Measurements from ENCODE around the gene CFAP299. TPM values are rescaled to one million over a fixed set of nuclear protein-coding genes. Genes with fewer than 3 reads are reported as not detected.

The CFAP299 gene
- total and polyA plus RNA-seq, 7 donors = 1.4 TPM; not detected in 6

GRCh38 chr4:81003597-81004111, 668.1 kb downstream of the CFAP299 start:
- Histone ChIP-seq H3K27me3 (no peaks in the 10 kb centered on the region), H3K27ac (no peak overlapping the region), H3K36me3 (no peaks in the 10 kb centered on the region), H3K4me1 (peaks cover 0 to 12% (median 0%) of the 10 kb centered on the region in 4 donors), H3K9me3 (no peaks in the 10 kb centered on the region), H3K4me3 (no peak overlapping the region)
- no peak for DNase-seq
- intact Hi-C loops (cut with DNase I) = no loop called here
- WGBS, 2 donors = 12 to 32% methylated on average over 2 of the region's 2 CpGs
- TF ChIP-seq CTCF (IDR thresholded peaks at IDR 0.05) (no peak), POLR2AphosphoS5 (IDR thresholded peaks at IDR 0.05) (no peak), POLR2A (IDR thresholded peaks at IDR 0.05) (no peak)

- no peaks in the 10 kb centered on the region for H3K27me3 ChIP-seq
- no peaks in the 10 kb centered on the region for H3K4me1 ChIP-seq
- TF ChIP-seq EP300 (IDR thresholded peaks at IDR 0.05) (no peak), POLR2A (IDR thresholded peaks at IDR 0.05) (no peak), CTCF (IDR thresholded peaks at IDR 0.05) (no peak), POLR2AphosphoS5 (IDR thresholded peaks at IDR 0.05) (no peak)
- intact Hi-C loops (cut with DNase I) = no loop called here
- no peak for DNase-seq
- no peaks in the 10 kb centered on the region for H3K36me3 ChIP-seq
- H3K4me3 ChIP-seq = no peak overlapping the region
- 86 to 88% methylated on average over 2 of the region's 2 CpGs for WGBS, 2 donors
- H3K9me3 ChIP-seq = no peaks in the 10 kb centered on the region
- H3K27ac ChIP-seq = no peak overlapping the region
Measured at GRCh38 chr4:81007417-81007816, 671.9 kb downstream of the CFAP299 start.

Other genes with a start within 250 kb of the CFAP299 start
- gene PRDM8, start 138.2 kb upstream of the CFAP299 start, total RNA-seq = 10 to 100 TPM; 14.3 to 17.4 (median 15.6) TPM
- 1 to 10 TPM in 2 of 3 donors, not detected in 1; 1.2 to 2.8 TPM for gene PRDM8, start 138.2 kb upstream of the CFAP299 start, polyA plus RNA-seq
- gene FGF5, start 69.1 kb upstream of the CFAP299 start, total RNA-seq = 1 to 10 TPM in 3 of 4 donors, under 1 TPM in 1; 0.33 to 6.2 (median 1.1) TPM
- under 1 TPM in 1 of 3 donors, not detected in 2; 0.03 TPM for gene FGF5, start 69.1 kb upstream of the CFAP299 start, polyA plus RNA-seq